Measurements from ENCODE around the gene B3GAT3. TPM values are rescaled to one million over a fixed set of nuclear protein-coding genes. Genes with fewer than 3 reads are reported as not detected.

B3GAT3 gene
- total RNA-seq, 4 donors from 2014 or later: 20.3 to 33.3 (median 22.1) TPM

GRCh38 chr11:62578541-62578940, 43.2 kb downstream of the B3GAT3 start:
- Histone ChIP-seq H3K27me3 (no peaks in the 10 kb centered on the region), H3K36me3 (peaks cover 20 to 77% (median 59%) of the 10 kb centered on the region in 4 donors), H3K9me3 (no peaks in the 10 kb centered on the region), H3K4me1 (peaks cover 23 to 29% (median 26%) of the 10 kb centered on the region in 4 donors), H3K27ac (replicated peaks in 1 of 4) (peak overlapping the region in 2 of 4 donors; percentile 14 to 44), H3K4me3 (no peak overlapping the region)
- TF ChIP-seq EP300 (IDR thresholded peaks at IDR 0.05) (no peak), POLR2A (IDR thresholded peaks at IDR 0.05; ENCODE audit: low read depth) (no peak), POLR2AphosphoS5 (IDR thresholded peaks at IDR 0.05) (no peak)
- TF ChIP-seq, protein P1, sequence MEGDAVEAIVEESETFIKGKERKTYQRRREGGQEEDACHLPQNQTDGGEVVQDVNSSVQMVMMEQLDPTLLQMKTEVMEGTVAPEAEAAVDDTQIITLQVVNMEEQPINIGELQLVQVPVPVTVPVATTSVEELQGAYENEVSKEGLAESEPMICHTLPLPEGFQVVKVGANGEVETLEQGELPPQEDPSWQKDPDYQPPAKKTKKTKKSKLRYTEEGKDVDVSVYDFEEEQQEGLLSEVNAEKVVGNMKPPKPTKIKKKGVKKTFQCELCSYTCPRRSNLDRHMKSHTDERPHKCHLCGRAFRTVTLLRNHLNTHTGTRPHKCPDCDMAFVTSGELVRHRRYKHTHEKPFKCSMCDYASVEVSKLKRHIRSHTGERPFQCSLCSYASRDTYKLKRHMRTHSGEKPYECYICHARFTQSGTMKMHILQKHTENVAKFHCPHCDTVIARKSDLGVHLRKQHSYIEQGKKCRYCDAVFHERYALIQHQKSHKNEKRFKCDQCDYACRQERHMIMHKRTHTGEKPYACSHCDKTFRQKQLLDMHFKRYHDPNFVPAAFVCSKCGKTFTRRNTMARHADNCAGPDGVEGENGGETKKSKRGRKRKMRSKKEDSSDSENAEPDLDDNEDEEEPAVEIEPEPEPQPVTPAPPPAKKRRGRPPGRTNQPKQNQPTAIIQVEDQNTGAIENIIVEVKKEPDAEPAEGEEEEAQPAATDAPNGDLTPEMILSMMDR (IDR thresholded peaks at IDR 0.05): no peak
- DNase-seq (ENCODE audit: extremely low spot score): no peak
- intact Hi-C loops (cut with DNase I): no loop called here
- WGBS: 96% methylated on average over 8 of the region's 11 CpGs

GRCh38 chr11:62577046-62577714, 44.6 kb downstream of the B3GAT3 start:
- Histone ChIP-seq H3K4me3 (peak overlapping the region in 1 of 4 donors; percentile 7), H3K4me1 (peaks cover 31 to 42% (median 35%) of the 10 kb centered on the region in 4 donors), H3K36me3 (peaks cover 20 to 69% (median 60%) of the 10 kb centered on the region in 4 donors), H3K27ac (replicated peaks in 1 of 4) (peak overlapping the region; percentile 51 to 96 (median 94)), H3K9me3 (no peaks in the 10 kb centered on the region), H3K27me3 (no peaks in the 10 kb centered on the region)
- intact Hi-C loops (cut with DNase I): no loop called here
- 79% methylated on average over 12 of the region's 12 CpGs for WGBS
- TF ChIP-seq, protein P1 (IDR thresholded peaks at IDR 0.05): no peak
- TF ChIP-seq POLR2AphosphoS5 (IDR thresholded peaks at IDR 0.05): peak; percentile 62 to 66
- DNase-seq (ENCODE audit: extremely low spot score): no peak

DNA sequence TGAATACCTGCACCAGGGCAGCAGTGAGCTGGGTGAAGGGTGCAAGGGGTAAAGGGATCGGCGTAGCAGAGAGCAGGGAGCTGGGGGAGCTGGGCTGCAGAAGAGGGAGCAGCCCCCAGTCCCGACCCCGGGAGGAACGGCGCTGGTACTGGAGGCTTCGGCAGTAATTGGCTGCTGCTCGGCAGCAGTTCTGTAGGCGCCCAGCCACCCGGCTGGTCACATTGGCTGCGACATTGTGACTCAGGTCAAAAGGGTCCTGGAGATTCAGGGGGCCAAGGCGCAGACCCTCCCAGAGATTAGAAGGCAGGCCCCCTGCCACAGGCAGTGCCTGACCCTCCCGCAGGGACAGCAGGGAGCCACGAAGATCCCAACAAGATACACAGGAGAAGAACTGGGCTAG, 45.9 kb downstream of the B3GAT3 start:
- Histone ChIP-seq H3K4me1 (peaks cover 42 to 55% (median 48%) of the 10 kb centered on the region in 4 donors), H3K4me3 (peak overlapping the region in 3 of 4 donors; percentile 74 to 84 (median 81)), H3K36me3 (peaks cover 25 to 69% (median 58%) of the 10 kb centered on the region in 4 donors), H3K27ac (replicated peaks in 1 of 4) (peak overlapping the region; percentile 93 to 96 (median 94)), H3K27me3 (no peaks in the 10 kb centered on the region), H3K9me3 (no peaks in the 10 kb centered on the region)
- DNase-seq (ENCODE audit: extremely low spot score): no peak
- intact Hi-C loops (cut with DNase I): no loop called here
- TF ChIP-seq POLR2AphosphoS5 (IDR thresholded peaks at IDR 0.05) (no peak), POLR2A (IDR thresholded peaks at IDR 0.05; ENCODE audit: low read depth) (no peak)
- 88% methylated on average over 5 of the region's 14 CpGs for WGBS

- Histone ChIP-seq H3K9me3 (no peaks in the 10 kb centered on the region), H3K27ac (replicated peaks in 1 of 4) (peak overlapping the region; percentile 93 to 96 (median 94)), H3K27me3 (no peaks in the 10 kb centered on the region), H3K4me1 (peaks cover 42 to 62% (median 55%) of the 10 kb centered on the region in 4 donors), H3K36me3 (peaks cover 32 to 71% (median 62%) of the 10 kb centered on the region in 4 donors), H3K4me3 (peak overlapping the region; percentile 74 to 84 (median 81))
- intact Hi-C loops (cut with DNase I): no loop called here
- no peak for DNase-seq (ENCODE audit: extremely low spot score)
- WGBS: 63% methylated on average over 13 of the region's 17 CpGs
- TF ChIP-seq POLR2A (IDR thresholded peaks at IDR 0.05; ENCODE audit: low read depth) (no peak), EP300 (IDR thresholded peaks at IDR 0.05) (no peak), POLR2AphosphoS5 (IDR thresholded peaks at IDR 0.05) (no peak)
- TF ChIP-seq, protein P1 (IDR thresholded peaks at IDR 0.05): no peak
Observed at GRCh38 chr11:62575156-62575555, 46.6 kb downstream of the B3GAT3 start.

DNA sequence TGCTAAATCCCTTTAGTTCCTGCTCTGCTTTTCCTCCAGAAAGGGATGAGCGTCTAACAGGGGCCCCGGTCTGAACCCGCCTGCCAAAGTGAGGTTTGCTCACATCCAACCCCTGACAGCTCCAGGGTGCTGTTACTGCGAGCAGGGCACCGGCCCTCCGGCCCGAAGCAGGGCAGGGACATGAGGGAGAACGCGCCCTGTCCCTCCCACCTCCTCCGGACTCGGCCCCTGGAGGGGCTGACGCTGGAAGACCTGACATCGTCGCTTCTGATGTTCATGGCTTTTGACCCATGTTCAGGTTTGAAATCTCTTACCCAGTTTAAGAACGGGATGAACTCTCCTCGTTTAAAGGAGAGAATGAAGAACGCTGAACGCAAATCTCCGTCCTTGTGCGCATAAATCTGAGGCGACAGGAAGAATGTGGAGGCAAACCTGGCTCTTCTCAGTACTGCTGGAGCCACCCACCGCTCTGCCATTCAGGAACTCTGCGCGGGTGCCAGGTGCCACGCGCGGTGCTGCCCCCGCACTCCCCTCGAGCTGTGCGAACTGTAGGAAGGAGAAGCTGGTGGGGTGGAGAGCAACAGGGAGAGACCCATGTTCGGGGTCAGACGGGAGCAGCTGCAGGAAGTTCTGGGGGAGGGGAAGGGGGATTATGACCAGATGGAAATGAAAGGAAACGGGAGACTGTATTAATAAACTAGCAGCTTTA, 47.3 kb downstream of the B3GAT3 start:
- H3K4me1 ChIP-seq: peaks cover 42 to 69% (median 61%) of the 10 kb centered on the region in 4 donors
- H3K27ac ChIP-seq (replicated peaks in 1 of 4): peak overlapping the region; percentile 93 to 96 (median 94)
- WGBS: 2% methylated on average over 16 of the region's 33 CpGs
- TF ChIP-seq EP300 (IDR thresholded peaks at IDR 0.05): no peak
- TF ChIP-seq POLR2AphosphoS5 (IDR thresholded peaks at IDR 0.05): peak in 1 of 2 donors; percentile 12
- intact Hi-C loops (cut with DNase I): no loop called here
- H3K4me3 ChIP-seq: peak overlapping the region; percentile 74 to 84 (median 81)
- no peaks in the 10 kb centered on the region for H3K9me3 ChIP-seq
- H3K27me3 ChIP-seq: no peaks in the 10 kb centered on the region
- DNase-seq (ENCODE audit: extremely low spot score): no peak
- peaks cover 39 to 71% (median 63%) of the 10 kb centered on the region in 4 donors for H3K36me3 ChIP-seq

All from esophagus muscularis mucosa (tissue), 4 donors.